ENCODE data around the gene SGPL1.

GRCh38 chr10:70910486-70911341 is 95.0 kb downstream of the SGPL1 start:
- TF ChIP-seq CTCF (IDR thresholded peaks at IDR 0.05; ENCODE audit: insufficient read depth, low read length) = no peak
- no peak for TF ChIP-seq POLR2AphosphoS5 (IDR thresholded peaks at IDR 0.05; ENCODE audit: low read depth)
